ENCODE measurements around the gene TAAR6.
"Not testable (repeated sequence)": the region's sequence is repeated elsewhere in the genome, so short reads cannot be mapped to it uniquely, and the experiment has no call there.

Gene TAAR6

GRCh38 chr6:132570221-132570777, at the start of gene TAAR6:
TAAR6 (plus strand) TSS chr6:132570322; CDS start chr6:132570322, 0 bp downstream.
- FAIRE-seq = no peak
- DNase-seq (ENCODE audit: extremely low spot score, insufficient read length, low read depth) = no peak

DNA sequence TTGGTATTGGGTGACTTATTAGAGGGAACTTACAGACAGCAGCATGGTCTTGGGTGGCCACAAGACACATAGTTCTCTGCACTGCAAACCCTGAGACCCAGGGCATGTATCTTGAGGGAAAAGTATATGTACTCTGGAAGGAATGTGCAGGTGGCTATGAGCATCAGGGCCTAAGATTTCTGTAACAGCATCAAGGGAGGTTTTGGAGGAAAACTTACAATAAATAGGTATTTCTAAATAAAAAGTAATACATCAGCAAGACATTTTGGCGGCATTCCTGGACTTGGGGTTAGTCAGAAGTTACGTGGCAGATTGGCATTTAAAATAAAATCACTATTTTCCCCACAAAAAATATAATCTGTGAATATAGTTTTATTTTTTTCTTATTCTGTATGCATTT, 49.2 kb upstream of the TAAR6 start:
- no peak for DNase-seq (ENCODE audit: extremely low spot score, insufficient read length, low read depth)
- peak; percentile 9 for FAIRE-seq

DNA sequence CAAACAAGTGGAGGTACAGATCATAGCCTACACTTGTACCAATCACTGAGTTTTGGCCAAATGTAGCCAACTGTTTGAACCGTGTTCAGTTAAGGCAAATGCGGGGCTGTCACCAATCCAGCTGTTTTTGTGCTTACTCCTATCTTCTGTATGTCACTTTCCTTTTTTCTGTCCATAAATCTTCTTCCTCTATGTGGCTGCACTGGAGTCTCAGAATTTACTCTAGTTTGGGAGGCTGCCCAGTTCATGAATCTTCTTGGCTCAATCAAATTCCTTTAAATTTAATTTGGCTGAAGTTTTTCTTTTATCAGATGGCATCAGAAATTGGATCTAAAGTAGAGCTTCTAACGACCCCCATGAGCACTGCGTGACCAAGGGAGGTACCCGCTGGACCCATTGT, 45.5 kb upstream of the TAAR6 start:
- DNase-seq (ENCODE audit: extremely low spot score, insufficient read length, low read depth) (no peak), FAIRE-seq (no peak)

DNA sequence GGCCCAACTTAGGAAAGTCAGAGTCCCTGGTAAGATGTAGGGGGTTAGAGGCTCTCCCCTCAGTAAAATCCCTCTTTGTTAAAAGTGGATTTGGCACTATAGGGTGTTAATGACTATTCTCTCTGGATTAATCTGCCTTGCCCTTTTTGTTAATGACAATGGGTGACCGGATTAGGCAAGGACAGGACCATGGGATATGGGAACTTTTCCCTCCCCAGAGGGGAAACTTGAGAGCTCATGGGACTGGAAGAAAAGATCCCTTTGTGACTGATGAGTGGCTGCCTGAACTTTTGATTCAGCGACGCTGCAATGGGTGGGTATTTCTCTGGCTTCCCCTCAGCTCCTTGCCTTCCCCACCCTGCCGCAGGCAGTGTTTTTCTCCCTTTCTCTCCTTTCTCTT, 44.3 kb upstream of the TAAR6 start:
- FAIRE-seq = no peak

DNA sequence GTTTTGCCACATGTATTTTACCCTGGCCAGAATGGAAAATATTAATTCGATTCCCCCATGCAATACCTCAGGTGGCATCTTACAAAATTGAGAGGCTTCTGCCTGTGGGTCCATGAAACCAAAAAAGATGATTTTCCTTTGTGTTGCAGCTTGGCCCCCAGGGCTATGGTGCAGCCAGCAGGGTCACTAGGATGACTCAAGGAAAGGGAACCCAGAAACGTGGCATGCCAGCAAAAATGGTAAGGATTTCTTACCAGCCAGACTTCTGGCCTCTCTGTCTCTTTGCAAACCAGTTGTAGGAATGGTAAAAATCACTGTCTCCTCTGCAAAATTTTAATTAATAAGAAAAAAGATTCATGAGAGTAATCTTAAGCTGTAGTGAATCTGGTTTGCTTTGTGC, 43.7 kb upstream of the TAAR6 start:
- DNase-seq (ENCODE audit: extremely low spot score, insufficient read length, low read depth) (no peak), FAIRE-seq (no peak)

More for the DNA sequence above, 44.3 kb upstream of the TAAR6 start:
- no peak for DNase-seq (ENCODE audit: extremely low spot score, insufficient read length, low read depth)

GRCh38 chr6:132527791-132528190, 42.3 kb upstream of the TAAR6 start:
- peak; percentile 15 for FAIRE-seq

GRCh38 chr6:132530293-132530974, 39.7 kb upstream of the TAAR6 start:
- FAIRE-seq = peak; percentile 88

More at GRCh38 chr6:132527791-132528190, 42.3 kb upstream of the TAAR6 start:
- no peak for DNase-seq (ENCODE audit: extremely low spot score, insufficient read length, low read depth)

DNA sequence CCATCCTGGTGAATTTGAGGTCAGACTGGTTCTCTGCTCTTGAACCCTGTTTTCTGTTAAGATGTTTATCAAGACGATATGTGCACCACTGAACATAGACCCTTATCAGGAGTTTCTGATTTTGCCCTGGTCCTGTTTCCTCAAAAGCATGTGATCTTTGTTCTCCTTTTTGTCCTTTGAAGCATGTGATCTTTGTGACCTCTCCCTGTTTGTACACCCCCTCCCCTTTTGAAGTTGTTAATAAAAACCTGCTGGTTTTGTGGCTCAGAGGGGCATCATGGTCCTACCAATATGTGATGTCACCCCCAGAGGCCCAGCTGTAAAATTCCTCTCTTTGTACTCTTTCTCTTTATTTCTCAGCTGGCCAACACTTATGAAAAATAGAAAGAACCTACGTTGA, 35.6 kb upstream of the TAAR6 start:
- not testable (repeated sequence) for FAIRE-seq; DNase-seq (ENCODE audit: extremely low spot score, insufficient read length, low read depth)

More at GRCh38 chr6:132530293-132530974, 39.7 kb upstream of the TAAR6 start:
- peak; percentile 1 for DNase-seq (ENCODE audit: extremely low spot score, insufficient read length, low read depth)

DNA sequence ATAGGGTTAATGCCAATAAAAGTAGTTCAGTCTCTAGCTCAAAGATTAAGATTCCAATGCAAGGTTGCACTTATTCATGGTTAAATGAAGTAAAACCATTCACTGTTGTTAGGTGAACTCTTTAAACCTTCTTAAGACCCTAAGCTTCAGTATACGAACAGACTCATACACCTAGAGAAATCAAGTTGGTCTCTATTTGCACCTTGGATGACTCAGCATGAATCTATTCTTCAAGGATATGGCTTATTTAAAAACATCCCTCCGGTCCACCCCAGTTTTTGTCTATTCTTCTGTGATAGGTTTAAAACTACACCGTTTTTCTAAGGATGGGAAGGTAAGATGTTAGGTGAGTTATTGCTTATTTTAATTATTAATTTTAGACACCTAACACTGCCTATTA, 33.0 kb upstream of the TAAR6 start:
- no peak for FAIRE-seq

GRCh38 chr6:132537977-132538376, 32.1 kb upstream of the TAAR6 start, which contains the start of gene TAAR9:
TAAR9 (plus strand) TSS chr6:132538277; CDS start chr6:132538290, 13 bp downstream.
- FAIRE-seq = no peak
- DNase-seq (ENCODE audit: extremely low spot score, insufficient read length, low read depth) = no peak

More for the DNA sequence above, 33.0 kb upstream of the TAAR6 start:
- no peak for DNase-seq (ENCODE audit: extremely low spot score, insufficient read length, low read depth)

GRCh38 chr6:132544826-132545225, 25.3 kb upstream of the TAAR6 start:
- DNase-seq (ENCODE audit: extremely low spot score, insufficient read length, low read depth) (no peak), FAIRE-seq (no peak)

DNA sequence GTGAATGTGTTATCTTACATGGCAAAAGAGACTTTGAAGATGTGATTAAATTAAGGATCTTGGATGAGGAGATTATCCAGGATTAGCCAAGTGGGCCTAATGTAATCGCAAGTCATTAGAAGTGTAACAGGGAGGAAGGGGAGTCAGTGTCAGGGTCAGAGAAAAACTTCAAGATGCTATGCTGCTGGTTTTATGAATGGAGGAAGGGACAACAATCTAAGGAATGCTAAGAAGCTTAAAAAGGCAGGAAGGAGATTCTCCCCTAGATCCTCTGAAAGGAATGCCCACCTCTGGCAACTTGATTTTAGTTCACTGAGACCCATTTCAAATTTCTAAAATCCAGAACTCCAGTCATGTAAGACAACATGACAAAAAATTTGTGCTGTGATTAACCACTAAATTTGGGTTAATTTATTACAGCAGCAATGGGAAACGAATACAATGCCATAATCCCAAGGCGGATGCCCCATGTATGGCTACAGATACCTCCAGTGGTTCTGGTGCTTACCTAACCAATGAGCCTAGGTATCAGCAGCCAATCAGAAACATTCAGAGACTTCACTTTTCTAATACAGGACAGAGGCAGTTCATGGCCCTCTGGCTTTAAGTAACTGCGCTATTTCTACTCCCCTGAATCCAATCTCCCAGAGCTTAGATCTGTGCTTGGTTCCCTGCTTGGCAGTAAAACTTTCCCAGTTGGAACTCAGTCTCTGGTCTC, 21.2 kb upstream of the TAAR6 start:
- no peak for DNase-seq (ENCODE audit: extremely low spot score, insufficient read length, low read depth)
- no peak for FAIRE-seq

DNA sequence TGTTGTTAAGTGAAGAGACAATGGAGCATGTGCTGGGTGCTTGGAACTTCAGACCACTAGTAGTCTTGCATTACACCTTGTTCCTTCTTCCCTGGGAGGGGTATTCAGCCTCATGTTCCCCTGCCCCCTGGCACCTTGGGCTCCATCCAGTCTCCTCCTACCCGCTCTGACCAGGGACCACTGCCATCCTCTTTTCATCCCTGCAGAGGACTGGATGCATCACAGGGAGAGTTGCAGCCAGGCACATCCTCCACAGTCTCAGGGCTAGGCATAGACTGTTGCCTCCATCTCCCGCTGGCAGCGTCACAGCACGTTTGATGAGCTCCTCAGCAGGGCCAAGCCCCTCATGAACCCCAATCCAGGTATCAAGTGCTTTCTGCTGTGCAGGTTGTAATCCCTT, 18.9 kb upstream of the TAAR6 start:
- DNase-seq (ENCODE audit: extremely low spot score, insufficient read length, low read depth) (no peak), FAIRE-seq (no peak)

DNA sequence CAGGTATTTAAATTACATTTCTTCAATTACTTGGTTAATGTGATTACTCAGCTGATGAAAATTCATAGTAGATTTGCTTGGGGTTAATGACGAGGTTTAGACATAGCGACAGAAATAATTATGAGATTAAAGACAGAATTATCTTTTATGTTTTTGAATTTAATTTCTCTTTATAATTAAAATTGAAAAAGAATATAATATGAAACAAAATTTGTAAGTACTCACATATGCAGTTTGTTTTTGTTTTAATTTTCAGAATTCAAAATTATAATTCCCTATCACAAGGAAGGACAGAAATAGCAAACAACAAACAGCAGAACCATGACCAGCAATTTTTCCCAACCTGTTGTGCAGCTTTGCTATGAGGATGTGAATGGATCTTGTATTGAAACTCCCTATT, 17.8 kb upstream of the TAAR6 start, which contains the start of gene TAAR8:
Gene TAAR8 (plus strand): TSS at position 301 of the 400 bp plus-strand sequence. CDS start 21 bp downstream, at position 322.
- FAIRE-seq = no peak
- no peak for DNase-seq (ENCODE audit: extremely low spot score, insufficient read length, low read depth)

DNA sequence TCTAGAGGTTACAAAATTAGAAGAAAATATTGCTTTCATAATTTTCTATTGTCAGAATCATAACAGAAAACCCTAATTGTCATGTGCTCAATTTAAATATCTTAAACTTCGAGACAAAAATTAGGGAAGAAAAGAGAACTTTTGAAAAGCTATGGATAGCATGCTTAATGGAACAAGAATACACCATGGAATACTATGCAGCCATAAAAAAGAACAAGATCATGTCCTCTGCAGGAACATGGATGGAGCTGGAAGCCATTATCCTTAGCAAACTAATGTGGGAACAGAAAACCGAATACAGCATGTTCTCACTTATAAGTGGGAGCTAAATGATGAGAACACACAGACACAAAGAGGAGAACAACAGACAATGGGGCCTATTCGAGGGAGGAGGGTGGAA, 10.0 kb upstream of the TAAR6 start:
- not testable (repeated sequence) for FAIRE-seq

DNA sequence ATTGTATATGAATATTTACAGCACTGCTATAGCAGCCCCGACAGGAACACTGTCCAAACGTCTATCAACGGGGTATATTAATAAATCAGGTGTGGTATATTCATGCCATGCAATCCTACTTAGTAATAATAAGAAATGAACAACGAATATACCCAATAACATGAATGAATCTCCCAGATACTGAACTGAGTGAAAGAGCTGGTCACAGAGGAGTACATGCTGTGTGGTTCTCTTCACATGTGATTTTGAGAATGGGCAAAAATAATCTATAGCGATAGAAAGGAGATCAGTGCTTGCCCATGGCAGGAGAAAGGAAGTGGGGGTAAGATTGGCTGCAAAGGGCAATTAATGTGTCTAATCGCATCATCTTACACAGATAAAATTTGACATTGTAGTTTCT, 3.7 kb upstream of the TAAR6 start:
- FAIRE-seq = no peak
- DNase-seq (ENCODE audit: extremely low spot score, insufficient read length, low read depth) = no peak

More for the DNA sequence above, 10.0 kb upstream of the TAAR6 start:
- DNase-seq (ENCODE audit: extremely low spot score, insufficient read length, low read depth) = not testable (repeated sequence)

- DNase-seq (ENCODE audit: extremely low spot score, insufficient read length, low read depth) = no peak
- FAIRE-seq = no peak
Measured at GRCh38 chr6:132567566-132567965, 2.6 kb upstream of the TAAR6 start.

GRCh38 chr6:132568611-132569010, 1.5 kb upstream of the TAAR6 start:
- FAIRE-seq (no peak), DNase-seq (ENCODE audit: extremely low spot score, insufficient read length, low read depth) (no peak)

GRCh38 chr6:132569170-132569569, 952 bp upstream of the TAAR6 start:
- no peak for FAIRE-seq
- DNase-seq (ENCODE audit: extremely low spot score, insufficient read length, low read depth) = no peak

- no peak for DNase-seq (ENCODE audit: extremely low spot score, insufficient read length, low read depth)
- no peak for FAIRE-seq
Measured at GRCh38 chr6:132571774-132572173, 1.7 kb downstream of the TAAR6 start.

DNA sequence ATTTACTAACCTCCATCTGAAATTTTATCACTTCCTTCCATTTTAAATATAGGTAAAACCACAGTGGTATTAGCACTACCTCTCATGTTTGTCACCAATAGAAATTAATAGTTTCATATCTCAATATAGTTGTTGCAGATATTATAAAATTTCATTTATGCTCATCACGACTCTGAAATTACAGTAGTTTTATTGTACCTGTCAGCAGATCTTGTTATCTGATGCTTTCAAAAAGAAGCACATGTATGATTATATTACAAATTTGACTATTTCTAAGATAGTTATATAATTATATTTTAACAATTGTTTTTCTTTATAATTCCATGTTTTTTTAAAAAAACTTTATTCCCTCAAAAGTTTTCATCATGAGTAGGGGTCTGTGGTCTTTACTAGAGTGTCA, 14.6 kb downstream of the TAAR6 start:
- no peak for FAIRE-seq

More for the DNA sequence above, 14.6 kb downstream of the TAAR6 start:
- DNase-seq (ENCODE audit: extremely low spot score, insufficient read length, low read depth) = no peak

All from GM18507 (cell line).